Fibroblast of villous mesenchyme (primary cell): ENCODE data around the gene LOXL1. TPM values are rescaled to one million over a fixed set of nuclear protein-coding genes. Genes with fewer than 3 reads are reported as not detected.
A peak's percentile ranks its signal among the peaks of the same experiment; 100 is the strongest.

Experiments
- DNase-seq: peaks from one replicate; pipeline ENCODE4 v3.0.0-alpha.2; 2010; ENCODE audit warnings: low read depth
- H3K4me3 ChIP-seq: 2 replicates; pipeline ENCODE4 v1.5.1; 2011; ENCODE audit warnings: low read depth, mild to moderate bottlenecking, low read length
- CTCF ChIP-seq: IDR thresholded peaks from 2 replicates; pipeline ENCODE4 v1.5.1; 2012; ENCODE audit warnings: low read depth, mild to moderate bottlenecking, low read length; ENCODE audit not compliant: insufficient read depth
- total RNA-seq: library from RNA; depleted of rRNA; stranded (reverse); fragments of >200 nt; gene quantifications from 2 replicates; pipeline ENCODE4 v1.2.3, GENCODE V29; 2012

LOXL1 gene
- total RNA-seq, 1 donor = 73.8 TPM

DNA sequence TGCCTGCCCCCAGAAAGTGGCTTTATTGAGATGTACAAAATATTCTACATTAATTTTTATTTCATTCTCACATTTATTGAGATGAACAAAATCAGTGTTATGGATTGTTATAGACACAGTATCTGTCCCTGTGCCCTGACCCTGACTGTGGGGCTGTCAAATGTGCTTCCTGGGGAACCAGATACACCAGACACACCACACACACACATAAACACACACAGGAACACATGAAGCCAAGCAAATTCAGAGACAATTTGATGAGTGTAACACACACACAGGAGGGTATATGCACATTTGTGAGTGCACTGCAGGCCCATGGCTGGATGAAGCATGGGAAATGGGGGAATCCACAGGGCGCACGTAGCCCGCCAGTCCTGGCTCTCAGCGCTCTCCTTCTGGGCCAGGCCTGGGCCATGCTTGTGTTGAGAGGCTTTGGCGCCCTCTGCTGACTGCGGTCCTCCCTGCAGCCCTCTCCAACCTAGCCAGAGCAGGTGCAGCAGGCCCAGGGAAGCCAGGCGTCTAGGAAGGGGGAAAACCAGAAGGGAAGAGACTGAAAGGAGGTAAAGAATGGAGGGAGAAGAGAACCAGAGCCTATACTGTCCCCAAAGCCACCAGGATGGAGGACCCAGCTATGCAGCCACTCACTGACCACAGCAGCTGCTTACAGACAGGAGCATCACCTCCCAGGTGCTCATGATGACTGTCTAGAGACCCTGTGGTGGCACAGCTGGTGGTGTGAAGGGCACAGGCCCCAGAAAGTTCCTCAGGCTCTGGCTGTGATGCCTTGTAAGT lies 18.0 kb upstream of the LOXL1 start:
- peak; percentile 68 for DNase-seq
- peak; percentile 96 for TF ChIP-seq CTCF
- no peak overlapping the region for H3K4me3 ChIP-seq

DNA sequence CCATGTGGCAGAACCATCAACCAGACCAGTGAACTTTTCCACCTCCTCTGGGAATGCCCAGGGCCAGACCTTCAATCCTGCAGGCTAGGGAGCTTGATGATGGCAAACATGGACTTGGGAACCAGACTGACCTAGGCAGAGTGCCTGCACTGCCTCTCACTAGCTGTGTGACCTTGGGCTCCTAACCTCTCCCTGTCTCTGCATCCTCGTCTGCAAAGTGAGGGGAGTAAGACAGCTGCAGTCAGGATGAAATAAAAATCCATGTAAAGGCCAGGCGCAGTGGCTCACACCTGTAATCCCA lies 17.5 kb upstream of the LOXL1 start:
- no peak overlapping the region for H3K4me3 ChIP-seq
- DNase-seq = no peak
- TF ChIP-seq CTCF = no peak

DNA sequence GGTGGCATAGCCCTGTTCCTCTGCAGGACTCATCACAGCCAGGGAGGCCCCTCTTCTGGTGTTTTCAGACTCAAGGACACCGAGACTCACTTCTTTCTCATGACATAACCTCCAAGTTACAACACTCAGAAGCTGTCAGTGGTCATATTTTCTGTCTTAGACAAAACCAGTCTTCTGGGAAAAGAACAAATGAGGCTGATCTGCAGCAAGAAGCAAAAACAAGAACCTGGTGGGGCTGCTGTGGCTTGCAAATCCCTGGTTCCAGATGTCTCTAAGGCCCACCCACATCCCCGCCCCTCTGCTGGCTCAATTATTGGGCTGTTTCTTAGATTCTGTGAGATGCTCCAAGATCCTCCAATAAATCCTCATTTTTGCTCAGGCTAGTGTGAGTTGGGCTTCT lies 16.6 kb upstream of the LOXL1 start:
- no peak for DNase-seq
- TF ChIP-seq CTCF = no peak
- H3K4me3 ChIP-seq = no peak overlapping the region

GRCh38 chr15:73910522-73911303 lies 15.5 kb upstream of the LOXL1 start:
- H3K4me3 ChIP-seq = no peak overlapping the region
- no peak for TF ChIP-seq CTCF
- DNase-seq = no peak

DNA sequence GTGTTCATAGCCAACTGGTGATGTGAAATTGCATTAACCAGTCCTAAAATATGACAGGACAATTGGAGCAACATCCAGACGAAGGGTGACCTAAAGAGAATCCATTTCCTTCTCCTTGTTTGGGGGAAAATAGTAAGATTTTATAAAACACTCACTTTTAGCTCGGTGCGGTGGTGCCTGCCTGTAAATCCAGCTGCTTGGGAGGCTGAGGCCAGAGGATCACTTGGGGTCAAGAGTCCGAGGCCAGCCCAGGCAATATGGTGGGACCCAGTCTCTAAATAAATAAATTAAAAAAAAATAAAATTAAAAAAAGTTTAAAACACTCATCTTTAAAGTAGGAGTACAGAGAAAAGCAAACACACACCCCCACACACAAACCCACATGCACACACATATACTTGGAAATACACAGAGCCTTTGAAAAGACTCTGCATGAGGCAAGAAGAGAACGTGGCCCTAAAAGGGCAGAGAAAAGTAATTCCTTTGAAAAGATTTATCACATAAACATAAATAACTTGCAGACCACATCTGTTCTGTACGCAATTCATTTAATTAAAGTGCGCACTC lies 14.1 kb upstream of the LOXL1 start:
- TF ChIP-seq CTCF = no peak
- no peak for DNase-seq
- H3K4me3 ChIP-seq = no peak overlapping the region

DNA sequence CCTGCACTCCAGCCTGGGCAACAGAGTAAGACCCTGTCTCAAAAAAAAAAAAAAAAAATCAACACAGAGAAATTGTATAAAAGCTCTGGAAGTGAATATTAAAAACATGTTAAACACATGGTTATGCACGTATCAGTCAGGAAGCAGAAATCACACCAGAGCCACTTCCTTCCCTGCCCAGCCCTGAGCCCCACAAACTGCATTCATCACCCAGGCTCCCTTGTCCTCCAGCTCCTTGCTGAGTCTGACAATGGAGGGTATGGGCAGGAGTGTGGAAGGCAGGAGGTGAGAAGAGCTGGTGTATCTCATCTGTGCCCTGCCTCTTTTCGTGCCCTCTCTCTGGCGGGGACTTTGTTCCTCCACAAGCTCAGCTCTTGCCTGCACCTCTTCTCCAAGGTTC lies 12.1 kb upstream of the LOXL1 start:
- H3K4me3 ChIP-seq = no peak overlapping the region
- no peak for DNase-seq
- no peak for TF ChIP-seq CTCF
